ENCODE measurements around the gene ISYNA1.

- TF ChIP-seq POLR2A (IDR thresholded peaks at IDR 0.05; ENCODE audit: low read depth, low read length) (no peak), RAD21 (IDR thresholded peaks at IDR 0.05; ENCODE audit: low read length) (no peak)
- TF ChIP-seq, protein P1, sequence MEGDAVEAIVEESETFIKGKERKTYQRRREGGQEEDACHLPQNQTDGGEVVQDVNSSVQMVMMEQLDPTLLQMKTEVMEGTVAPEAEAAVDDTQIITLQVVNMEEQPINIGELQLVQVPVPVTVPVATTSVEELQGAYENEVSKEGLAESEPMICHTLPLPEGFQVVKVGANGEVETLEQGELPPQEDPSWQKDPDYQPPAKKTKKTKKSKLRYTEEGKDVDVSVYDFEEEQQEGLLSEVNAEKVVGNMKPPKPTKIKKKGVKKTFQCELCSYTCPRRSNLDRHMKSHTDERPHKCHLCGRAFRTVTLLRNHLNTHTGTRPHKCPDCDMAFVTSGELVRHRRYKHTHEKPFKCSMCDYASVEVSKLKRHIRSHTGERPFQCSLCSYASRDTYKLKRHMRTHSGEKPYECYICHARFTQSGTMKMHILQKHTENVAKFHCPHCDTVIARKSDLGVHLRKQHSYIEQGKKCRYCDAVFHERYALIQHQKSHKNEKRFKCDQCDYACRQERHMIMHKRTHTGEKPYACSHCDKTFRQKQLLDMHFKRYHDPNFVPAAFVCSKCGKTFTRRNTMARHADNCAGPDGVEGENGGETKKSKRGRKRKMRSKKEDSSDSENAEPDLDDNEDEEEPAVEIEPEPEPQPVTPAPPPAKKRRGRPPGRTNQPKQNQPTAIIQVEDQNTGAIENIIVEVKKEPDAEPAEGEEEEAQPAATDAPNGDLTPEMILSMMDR (conservative IDR thresholded peaks at IDR 0.05; ENCODE audit: low read depth, low read length) = no peak
Observed at GRCh38 chr19:18440936-18441803, 3.2 kb upstream of the ISYNA1 start.
